ENCODE results near the gene OR6C2. TPM values are rescaled to one million over a fixed set of nuclear protein-coding genes. Genes with fewer than 3 reads are reported as not detected.

Gene OR6C2
- total RNA-seq, 1 experiment from 2014 or later: not detected

DNA sequence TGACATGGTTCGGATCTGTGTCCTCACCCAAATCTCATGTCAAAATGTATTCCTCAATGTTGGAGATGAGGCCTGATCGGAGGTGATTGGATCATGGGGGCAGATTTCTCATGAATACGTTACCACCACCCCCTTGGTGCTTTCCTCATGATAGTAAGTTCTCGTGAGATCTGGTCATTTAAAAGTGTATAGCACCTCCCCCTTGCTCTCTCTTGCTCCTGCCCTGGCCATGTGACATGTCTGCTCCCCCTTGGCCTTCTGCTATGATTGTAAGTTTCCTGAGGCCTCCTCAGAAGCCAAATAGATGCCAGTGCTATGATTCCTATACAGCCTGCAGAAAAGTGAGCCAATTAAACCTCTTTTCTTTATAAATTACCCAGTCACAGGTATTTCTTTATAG lies 55.4 kb downstream of the OR6C2 start:
- no peaks in the 10 kb centered on the region for H3K4me1 Mint-ChIP-seq (ENCODE audit: low read depth, unreplicated experiment)

DNA sequence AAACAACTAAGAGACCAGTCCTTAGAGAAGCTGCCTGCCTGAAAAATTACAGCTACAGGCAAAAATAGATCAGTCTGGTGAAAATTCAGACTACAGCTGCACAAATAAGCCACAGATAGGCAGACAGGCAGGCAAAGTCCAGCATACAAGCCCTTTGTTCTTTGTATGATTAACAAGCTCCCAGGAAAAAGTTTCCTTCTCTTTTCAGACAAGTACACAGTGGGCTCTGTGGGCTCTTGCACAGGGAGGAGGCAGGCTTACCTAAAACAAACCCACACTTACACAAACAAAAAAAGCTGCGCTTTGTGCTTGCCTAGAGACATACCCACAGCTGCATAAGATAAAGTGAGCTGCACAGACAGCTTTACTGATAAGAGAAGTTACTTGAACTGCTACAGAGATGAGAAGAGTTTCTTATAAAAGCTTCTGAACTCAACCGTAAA lies 56.0 kb downstream of the OR6C2 start:
- H3K9me3 Mint-ChIP-seq (ENCODE audit: low read depth, unreplicated experiment): no peaks in the 10 kb centered on the region
- BruUV-seq (replicated peaks): no TSS peak
- no peaks in the 10 kb centered on the region for H3K27me3 Mint-ChIP-seq (ENCODE audit: unreplicated experiment)
- TF ChIP-seq, protein P1, sequence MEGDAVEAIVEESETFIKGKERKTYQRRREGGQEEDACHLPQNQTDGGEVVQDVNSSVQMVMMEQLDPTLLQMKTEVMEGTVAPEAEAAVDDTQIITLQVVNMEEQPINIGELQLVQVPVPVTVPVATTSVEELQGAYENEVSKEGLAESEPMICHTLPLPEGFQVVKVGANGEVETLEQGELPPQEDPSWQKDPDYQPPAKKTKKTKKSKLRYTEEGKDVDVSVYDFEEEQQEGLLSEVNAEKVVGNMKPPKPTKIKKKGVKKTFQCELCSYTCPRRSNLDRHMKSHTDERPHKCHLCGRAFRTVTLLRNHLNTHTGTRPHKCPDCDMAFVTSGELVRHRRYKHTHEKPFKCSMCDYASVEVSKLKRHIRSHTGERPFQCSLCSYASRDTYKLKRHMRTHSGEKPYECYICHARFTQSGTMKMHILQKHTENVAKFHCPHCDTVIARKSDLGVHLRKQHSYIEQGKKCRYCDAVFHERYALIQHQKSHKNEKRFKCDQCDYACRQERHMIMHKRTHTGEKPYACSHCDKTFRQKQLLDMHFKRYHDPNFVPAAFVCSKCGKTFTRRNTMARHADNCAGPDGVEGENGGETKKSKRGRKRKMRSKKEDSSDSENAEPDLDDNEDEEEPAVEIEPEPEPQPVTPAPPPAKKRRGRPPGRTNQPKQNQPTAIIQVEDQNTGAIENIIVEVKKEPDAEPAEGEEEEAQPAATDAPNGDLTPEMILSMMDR (IDR thresholded peaks at IDR 0.05; ENCODE audit: unreplicated experiment): no peak
- no peaks in the 10 kb centered on the region for H3K4me1 Mint-ChIP-seq (ENCODE audit: low read depth, unreplicated experiment)
- H3K27ac Mint-ChIP-seq (ENCODE audit: unreplicated experiment): no peak overlapping the region
- no peak for DNase-seq
- no peaks in the 10 kb centered on the region for H3K36me3 Mint-ChIP-seq (ENCODE audit: insufficient read depth, unreplicated experiment)
- intact Hi-C loops (cut with micrococcal nuclease; ENCODE audit: unreplicated experiment): no loop called here
- H3K4me3 Mint-ChIP-seq (ENCODE audit: low read depth, unreplicated experiment): no peak overlapping the region
- CTCF ChIA-PET: interaction anchor here (0.9 kb wide), 1 partner anchor 10 kb away, joined by 3 read pairs; no protein-coding TSS in a partner anchor

More for the DNA sequence above, 55.4 kb downstream of the OR6C2 start:
- Mint-ChIP-seq H3K9me3 (ENCODE audit: low read depth, unreplicated experiment) (no peaks in the 10 kb centered on the region), H3K27me3 (ENCODE audit: unreplicated experiment) (no peaks in the 10 kb centered on the region), H3K4me3 (ENCODE audit: low read depth, unreplicated experiment) (no peak overlapping the region), H3K27ac (ENCODE audit: unreplicated experiment) (no peak overlapping the region), H3K36me3 (ENCODE audit: insufficient read depth, unreplicated experiment) (no peaks in the 10 kb centered on the region)
- CTCF ChIA-PET: interaction anchor here (0.7 to 0.9 kb wide), 2 partner anchors 9 to 284 kb away, joined by 3 to 5 read pairs; no protein-coding TSS in a partner anchor
- DNase-seq: no peak
- intact Hi-C loops (cut with micrococcal nuclease; ENCODE audit: unreplicated experiment): no loop called here
- TF ChIP-seq, protein P1 (IDR thresholded peaks at IDR 0.05; ENCODE audit: unreplicated experiment): no peak
- no TSS peak for BruUV-seq (replicated peaks)

DNA sequence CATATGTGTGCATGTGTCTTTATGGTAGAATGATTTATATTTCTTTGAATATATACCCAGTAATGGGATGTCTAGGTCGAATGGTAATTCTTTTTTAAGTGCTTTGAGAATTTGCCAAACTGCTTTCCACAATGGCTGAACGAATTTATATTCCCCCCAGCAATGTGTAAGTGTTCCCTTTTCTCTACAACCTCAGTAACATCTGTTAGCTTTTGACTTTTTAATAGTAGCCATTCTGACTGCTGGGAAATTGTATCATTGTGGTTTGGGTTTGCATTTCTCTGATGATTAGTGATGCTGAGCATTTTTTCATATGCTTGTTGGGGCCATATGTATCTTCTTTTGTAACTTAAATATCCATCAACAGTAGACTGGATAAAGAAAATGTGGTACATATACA lies 57.7 kb downstream of the OR6C2 start:
- CTCF ChIA-PET: no interaction called here
- BruUV-seq (replicated peaks): no TSS peak
- Mint-ChIP-seq H3K4me3 (ENCODE audit: low read depth, unreplicated experiment) (no peak overlapping the region), H3K36me3 (ENCODE audit: insufficient read depth, unreplicated experiment) (no peaks in the 10 kb centered on the region), H3K4me1 (ENCODE audit: low read depth, unreplicated experiment) (no peaks in the 10 kb centered on the region), H3K27me3 (ENCODE audit: unreplicated experiment) (no peaks in the 10 kb centered on the region), H3K9me3 (ENCODE audit: low read depth, unreplicated experiment) (no peaks in the 10 kb centered on the region), H3K27ac (ENCODE audit: unreplicated experiment) (no peak overlapping the region)
- DNase-seq: no peak
- TF ChIP-seq, protein P1 (IDR thresholded peaks at IDR 0.05; ENCODE audit: unreplicated experiment): no peak
- intact Hi-C loops (cut with micrococcal nuclease; ENCODE audit: unreplicated experiment): no loop called here

Other genes starting within 250 kb of the OR6C2 start
- not detected in 2 replicates for gene OR10A7, start 223.1 kb upstream of the OR6C2 start, total RNA-seq (2022)
- not detected in 2 replicates for gene OR6C74, start 199.5 kb upstream of the OR6C2 start, total RNA-seq (2022)
- not detected in 2 replicates for gene OR6C6, start 147.5 kb upstream of the OR6C2 start, total RNA-seq (2022)
- not detected in 2 replicates for gene OR6C1, start 129.7 kb upstream of the OR6C2 start, total RNA-seq (2022)
- not detected in 2 replicates for gene OR6C3, start 113.3 kb upstream of the OR6C2 start, total RNA-seq (2022)
- not detected in 2 replicates for gene OR6C75, start 81.1 kb upstream of the OR6C2 start, total RNA-seq (2022)
- not detected in 2 replicates for gene OR6C65, start 43.5 kb upstream of the OR6C2 start, total RNA-seq (2022)
- not detected in 2 replicates for gene OR6C76, start 17.8 kb upstream of the OR6C2 start, total RNA-seq (2022)
- not detected in 2 replicates for gene OR6C70, start 26.1 kb downstream of the OR6C2 start, total RNA-seq (2022)
- gene OR6C68, start 48.3 kb downstream of the OR6C2 start, total RNA-seq (2022): not detected in 2 replicates
- not detected in 2 replicates for gene OR6C4, start 105.5 kb downstream of the OR6C2 start, total RNA-seq (2022)
- gene OR2AP1, start 128.4 kb downstream of the OR6C2 start, total RNA-seq (2022): not detected in 2 replicates
- not detected in 2 replicates for gene OR10P1, start 192.8 kb downstream of the OR6C2 start, total RNA-seq (2022)